ENCODE measurements around the gene LAIR1. TPM values are rescaled to one million over a fixed set of nuclear protein-coding genes. Genes with fewer than 3 reads are reported as not detected.

The LAIR1 gene
- total and polyA plus RNA-seq, 2 experiments from 2014 or later: 0.10 to 1.3 TPM

GRCh38 chr19:54319892-54320670 lies 44.6 kb downstream of the LAIR1 start (continued):
- no peak for TF ChIP-seq ZNF462 (CRISPR knock-in tag; IDR thresholded peaks at IDR 0.05)

DNA sequence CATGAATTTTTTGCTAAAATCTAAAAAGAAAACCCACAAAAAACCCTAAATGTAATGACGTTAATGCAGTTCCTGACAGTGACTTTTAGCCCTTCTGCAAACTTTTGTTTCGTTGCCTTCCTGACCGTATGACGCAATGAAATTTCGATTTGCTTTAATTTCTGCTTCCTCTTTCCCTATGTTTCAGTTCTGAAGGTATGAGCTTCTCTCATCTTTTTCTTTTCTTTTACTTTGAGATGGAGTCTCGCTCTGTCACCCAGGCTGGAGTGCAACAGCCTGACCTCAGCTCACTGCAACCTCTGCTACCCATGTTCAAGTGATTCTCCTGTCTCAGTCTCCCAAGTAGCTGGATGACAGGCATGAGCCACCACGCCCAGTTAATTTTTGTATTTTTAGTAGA lies 45.7 kb downstream of the LAIR1 start:
- Mint-ChIP-seq H3K9me3 (peaks cover 28% of the 10 kb centered on the region), H3K4me1 (peaks cover 10% of the 10 kb centered on the region; the same call in 2 of the 3 replicates), H3K36me3 (ENCODE audit: low read depth) (peaks cover 14% of the 10 kb centered on the region), H3K27ac (no peak overlapping the region), H3K27me3 (ENCODE audit: insufficient read depth, low read depth, poor library complexity) (peaks cover 14% of the 10 kb centered on the region), H3K4me3 (no peak overlapping the region)
- H3K79me2 ChIP-seq (replicated peaks; ENCODE audit: insufficient read depth): no peaks in the 10 kb centered on the region
- no peaks in the 10 kb centered on the region for H4K20me1 ChIP-seq (replicated peaks; ENCODE audit: insufficient read depth)
- no peak for DNase-seq (ENCODE audit: low spot score)
- no peak for ATAC-seq
- no peaks in the 10 kb centered on the region; the same call in none of the 2 replicates for H3K36me3 ChIP-seq (ENCODE audit: insufficient read depth)
- H3F3A ChIP-seq (replicated peaks; ENCODE audit: low read depth): no peaks in the 10 kb centered on the region
- H3K4me2 ChIP-seq: no peak overlapping the region
- H3K9me2 ChIP-seq (ENCODE audit: insufficient read depth): no peaks in the 10 kb centered on the region
- peaks cover 12% of the 10 kb centered on the region for H3K4me1 ChIP-seq (ENCODE audit: insufficient read depth)
- H3K27ac ChIP-seq (ENCODE audit: low read depth): no peak overlapping the region
- H3K27me3 ChIP-seq (ENCODE audit: insufficient read depth): no peaks in the 10 kb centered on the region
- H2AFZ ChIP-seq: no peak overlapping the region
- no peak overlapping the region for H3K4me3 ChIP-seq
- TF ChIP-seq CREB1 (CRISPR knock-in tag; IDR thresholded peaks at IDR 0.05; ENCODE audit: low read depth) (no peak), ZNF114 (CRISPR knock-in tag; IDR thresholded peaks at IDR 0.05) (no peak), ZNF462 (CRISPR knock-in tag; IDR thresholded peaks at IDR 0.05) (no peak), POLR2AphosphoS5 (IDR thresholded peaks at IDR 0.05; ENCODE audit: low read depth) (no peak)
- TF ChIP-seq, protein P1, sequence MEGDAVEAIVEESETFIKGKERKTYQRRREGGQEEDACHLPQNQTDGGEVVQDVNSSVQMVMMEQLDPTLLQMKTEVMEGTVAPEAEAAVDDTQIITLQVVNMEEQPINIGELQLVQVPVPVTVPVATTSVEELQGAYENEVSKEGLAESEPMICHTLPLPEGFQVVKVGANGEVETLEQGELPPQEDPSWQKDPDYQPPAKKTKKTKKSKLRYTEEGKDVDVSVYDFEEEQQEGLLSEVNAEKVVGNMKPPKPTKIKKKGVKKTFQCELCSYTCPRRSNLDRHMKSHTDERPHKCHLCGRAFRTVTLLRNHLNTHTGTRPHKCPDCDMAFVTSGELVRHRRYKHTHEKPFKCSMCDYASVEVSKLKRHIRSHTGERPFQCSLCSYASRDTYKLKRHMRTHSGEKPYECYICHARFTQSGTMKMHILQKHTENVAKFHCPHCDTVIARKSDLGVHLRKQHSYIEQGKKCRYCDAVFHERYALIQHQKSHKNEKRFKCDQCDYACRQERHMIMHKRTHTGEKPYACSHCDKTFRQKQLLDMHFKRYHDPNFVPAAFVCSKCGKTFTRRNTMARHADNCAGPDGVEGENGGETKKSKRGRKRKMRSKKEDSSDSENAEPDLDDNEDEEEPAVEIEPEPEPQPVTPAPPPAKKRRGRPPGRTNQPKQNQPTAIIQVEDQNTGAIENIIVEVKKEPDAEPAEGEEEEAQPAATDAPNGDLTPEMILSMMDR (conservative IDR thresholded peaks at IDR 0.05; ENCODE audit: low read depth in 2 of 2): no peak

All from GM23338 (cell line).